HepG2 (cell line): ENCODE data around the gene TSPAN31. TPM values are rescaled to one million over a fixed set of nuclear protein-coding genes. Genes with fewer than 3 reads are reported as not detected.
A peak's percentile ranks its signal among the peaks of the same experiment; 100 is the strongest.

Experiments
- CAMTA2 ChIP-seq: sonication (generic); formaldehyde crosslinking; IDR thresholded peaks from 2 replicates; pipeline ENCODE4 v1.4.0; 2020; ENCODE audit warnings: mild to moderate bottlenecking, missing genetic modification reagents, borderline replicate concordance
- DNMT1 ChIP-seq: sonication (generic); formaldehyde crosslinking; IDR thresholded peaks from 2 replicates; pipeline ENCODE4 v1.5.1; 2020; ENCODE audit warnings: mild to moderate bottlenecking, missing genetic modification reagents
- FOXA3 ChIP-seq: IDR thresholded peaks from 2 replicates; pipeline ENCODE4 v1.6.1; 2016; ENCODE audit warnings: missing genetic modification reagents, missing compliant biosample characterization
- MAFK ChIP-seq, 2 experiments: IDR thresholded peaks in 1 of 2; conservative IDR thresholded peaks in 1 of 2; 2 replicates each; pipeline ENCODE4 v1.6.1; 2011; ENCODE audit warnings: improper control_type of control experiment in 2 of 2, low read length in 2 of 2
- MTERF4 ChIP-seq: sonication (generic); formaldehyde crosslinking; IDR thresholded peaks from 2 replicates; pipeline ENCODE4 v1.8.0; 2023; ENCODE audit warnings: mild to moderate bottlenecking, missing genetic modification reagents
- NPAS2 ChIP-seq: sonication (generic); formaldehyde crosslinking; IDR thresholded peaks from 2 replicates; pipeline ENCODE4 v1.8.0; 2022; ENCODE audit warnings: mild to moderate bottlenecking, missing genetic modification reagents, borderline replicate concordance
- PRPF4 ChIP-seq: fragments of 200-400 bp; formaldehyde crosslinking; IDR thresholded peaks from 2 replicates; pipeline ENCODE4 v1.6.1; 2016; ENCODE audit warnings: low read length, low read depth; ENCODE audit not compliant: poor library complexity, severe bottlenecking
- SOX6 ChIP-seq, 2 experiments: fragments of 450-650 bp in 1 of 2; sonication (generic) in 1 of 2; formaldehyde crosslinking in 1 of 2; IDR thresholded peaks; 2 replicates each; pipeline versions ENCODE4 v1.4.0 to v1.6.1; 2017 to 2020; ENCODE audit warnings: antibody characterized with exemption in 1 of 2, mild to moderate bottlenecking in 1 of 2, missing genetic modification reagents in 1 of 2
- ZBTB38 ChIP-seq: sonication (generic); formaldehyde crosslinking; IDR thresholded peaks from 2 replicates; pipeline ENCODE4 v1.5.1; 2020; ENCODE audit warnings: mild to moderate bottlenecking, missing genetic modification reagents
- ZBTB42 ChIP-seq: sonication (generic); formaldehyde crosslinking; IDR thresholded peaks from 2 replicates; pipeline ENCODE4 v1.5.0; 2020; ENCODE audit warnings: mild to moderate bottlenecking, missing genetic modification reagents
- ZEB1 ChIP-seq: IDR thresholded peaks from 2 replicates; pipeline ENCODE4 v1.6.1; 2012; ENCODE audit warnings: mild to moderate bottlenecking, low read depth, inconsistent platforms; ENCODE audit not compliant: insufficient replicate concordance
- ZNF510 ChIP-seq: sonication (generic); formaldehyde crosslinking; IDR thresholded peaks from 2 replicates; pipeline ENCODE4 v1.4.0; 2020; ENCODE audit warnings: low read depth, mild to moderate bottlenecking, missing genetic modification reagents
- polyA plus RNA-seq, 8 experiments: library from polyadenylated mRNA; depleted of rRNA in 3 of 8; stranded (reverse) in 7 of 8; unstranded in 1 of 8; fragments of >200 nt; fragmentation: Illumina TruSeq in 4 of 8; extraction: Trizol in 4 of 8; gene quantifications; 2 replicates each; pipeline versions ENCODE4 v1.2.1 to v1.2.3, GENCODE V29; 2011 to 2016; ENCODE audit warnings: low read depth in 4 of 8, missing spikeins in 1 of 8, mixed read lengths in 1 of 8; ENCODE audit not compliant: insufficient read depth in 1 of 8
- total RNA-seq, 5 experiments: library from RNA; depleted of rRNA; stranded (reverse); fragments of >200 nt; fragmentation: Illumina TruSeq; extraction: Trizol; gene quantifications; 2 replicates each; pipeline ENCODE4 v1.2.3, GENCODE V29; 2016; ENCODE audit warnings: low read depth in 1 of 5
- TF ChIP-seq, protein P1 (sequence below): sonication (generic); formaldehyde crosslinking; IDR thresholded peaks from 2 replicates; pipeline ENCODE4 v1.5.1; 2020; ENCODE audit warnings: mild to moderate bottlenecking, missing genetic modification reagents, moderate library complexity
- TF ChIP-seq, protein P2 (sequence below): sonication (generic); formaldehyde crosslinking; IDR thresholded peaks from 2 replicates; pipeline ENCODE4 v1.4.0; 2020; ENCODE audit warnings: missing genetic modification reagents, borderline replicate concordance
- TF ChIP-seq, protein P3 (sequence below): sonication (generic); formaldehyde crosslinking; IDR thresholded peaks from 2 replicates; pipeline ENCODE4 v1.4.0; 2020; ENCODE audit warnings: missing genetic modification reagents; ENCODE audit errors: not compliant biosample characterization
- TF ChIP-seq, protein P4 (sequence below): sonication (generic); formaldehyde crosslinking; IDR thresholded peaks from 2 replicates; pipeline ENCODE4 v1.5.1; 2020; ENCODE audit warnings: missing genetic modification reagents, mild to moderate bottlenecking, borderline replicate concordance
- TF ChIP-seq, protein P5 (sequence below): IDR thresholded peaks from 2 replicates; pipeline ENCODE4 v1.6.1; 2016; ENCODE audit warnings: missing compliant biosample characterization, missing genetic modification reagents, borderline replicate concordance

The TSPAN31 gene
- total and polyA plus RNA-seq, 2 of the 13 experiments (the other 11 are each of a cell fraction or from before 2014, with no cell fraction given): 10.4 to 24.6 TPM

- TF ChIP-seq, protein P1, sequence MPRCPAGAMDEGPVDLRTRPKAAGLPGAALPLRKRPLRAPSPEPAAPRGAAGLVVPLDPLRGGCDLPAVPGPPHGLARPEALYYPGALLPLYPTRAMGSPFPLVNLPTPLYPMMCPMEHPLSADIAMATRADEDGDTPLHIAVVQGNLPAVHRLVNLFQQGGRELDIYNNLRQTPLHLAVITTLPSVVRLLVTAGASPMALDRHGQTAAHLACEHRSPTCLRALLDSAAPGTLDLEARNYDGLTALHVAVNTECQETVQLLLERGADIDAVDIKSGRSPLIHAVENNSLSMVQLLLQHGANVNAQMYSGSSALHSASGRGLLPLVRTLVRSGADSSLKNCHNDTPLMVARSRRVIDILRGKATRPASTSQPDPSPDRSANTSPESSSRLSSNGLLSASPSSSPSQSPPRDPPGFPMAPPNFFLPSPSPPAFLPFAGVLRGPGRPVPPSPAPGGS (CRISPR knock-in tag): peak; percentile 96
- TF ChIP-seq, protein P2, sequence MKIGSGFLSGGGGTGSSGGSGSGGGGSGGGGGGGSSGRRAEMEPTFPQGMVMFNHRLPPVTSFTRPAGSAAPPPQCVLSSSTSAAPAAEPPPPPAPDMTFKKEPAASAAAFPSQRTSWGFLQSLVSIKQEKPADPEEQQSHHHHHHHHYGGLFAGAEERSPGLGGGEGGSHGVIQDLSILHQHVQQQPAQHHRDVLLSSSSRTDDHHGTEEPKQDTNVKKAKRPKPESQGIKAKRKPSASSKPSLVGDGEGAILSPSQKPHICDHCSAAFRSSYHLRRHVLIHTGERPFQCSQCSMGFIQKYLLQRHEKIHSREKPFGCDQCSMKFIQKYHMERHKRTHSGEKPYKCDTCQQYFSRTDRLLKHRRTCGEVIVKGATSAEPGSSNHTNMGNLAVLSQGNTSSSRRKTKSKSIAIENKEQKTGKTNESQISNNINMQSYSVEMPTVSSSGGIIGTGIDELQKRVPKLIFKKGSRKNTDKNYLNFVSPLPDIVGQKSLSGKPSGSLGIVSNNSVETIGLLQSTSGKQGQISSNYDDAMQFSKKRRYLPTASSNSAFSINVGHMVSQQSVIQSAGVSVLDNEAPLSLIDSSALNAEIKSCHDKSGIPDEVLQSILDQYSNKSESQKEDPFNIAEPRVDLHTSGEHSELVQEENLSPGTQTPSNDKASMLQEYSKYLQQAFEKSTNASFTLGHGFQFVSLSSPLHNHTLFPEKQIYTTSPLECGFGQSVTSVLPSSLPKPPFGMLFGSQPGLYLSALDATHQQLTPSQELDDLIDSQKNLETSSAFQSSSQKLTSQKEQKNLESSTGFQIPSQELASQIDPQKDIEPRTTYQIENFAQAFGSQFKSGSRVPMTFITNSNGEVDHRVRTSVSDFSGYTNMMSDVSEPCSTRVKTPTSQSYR (CRISPR knock-in tag): peak; percentile 67; the same call in 1 of the 2 replicates
- TF ChIP-seq, protein P3, sequence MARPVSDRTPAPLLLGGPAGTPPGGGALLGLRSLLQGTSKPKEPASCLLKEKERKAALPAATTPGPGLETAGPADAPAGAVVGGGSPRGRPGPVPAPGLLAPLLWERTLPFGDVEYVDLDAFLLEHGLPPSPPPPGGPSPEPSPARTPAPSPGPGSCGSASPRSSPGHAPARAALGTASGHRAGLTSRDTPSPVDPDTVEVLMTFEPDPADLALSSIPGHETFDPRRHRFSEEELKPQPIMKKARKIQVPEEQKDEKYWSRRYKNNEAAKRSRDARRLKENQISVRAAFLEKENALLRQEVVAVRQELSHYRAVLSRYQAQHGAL (CRISPR knock-in tag): peak; percentile 24
- TF ChIP-seq, protein P4, sequence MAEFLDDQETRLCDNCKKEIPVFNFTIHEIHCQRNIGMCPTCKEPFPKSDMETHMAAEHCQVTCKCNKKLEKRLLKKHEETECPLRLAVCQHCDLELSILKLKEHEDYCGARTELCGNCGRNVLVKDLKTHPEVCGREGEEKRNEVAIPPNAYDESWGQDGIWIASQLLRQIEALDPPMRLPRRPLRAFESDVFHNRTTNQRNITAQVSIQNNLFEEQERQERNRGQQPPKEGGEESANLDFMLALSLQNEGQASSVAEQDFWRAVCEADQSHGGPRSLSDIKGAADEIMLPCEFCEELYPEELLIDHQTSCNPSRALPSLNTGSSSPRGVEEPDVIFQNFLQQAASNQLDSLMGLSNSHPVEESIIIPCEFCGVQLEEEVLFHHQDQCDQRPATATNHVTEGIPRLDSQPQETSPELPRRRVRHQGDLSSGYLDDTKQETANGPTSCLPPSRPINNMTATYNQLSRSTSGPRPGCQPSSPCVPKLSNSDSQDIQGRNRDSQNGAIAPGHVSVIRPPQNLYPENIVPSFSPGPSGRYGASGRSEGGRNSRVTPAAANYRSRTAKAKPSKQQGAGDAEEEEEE: no peak; the same call in 1 of the 2 replicates
- TF ChIP-seq DNMT1 (CRISPR knock-in tag): no peak; the same call in 1 of the 2 replicates
- no peak for TF ChIP-seq MAFK (conservative IDR thresholded peaks at IDR 0.05 in 1 of 2, IDR thresholded peaks at IDR 0.05 in 1 of 2; ENCODE audit: low read length in 2 of 2)
- no peak for TF ChIP-seq PRPF4
- TF ChIP-seq NPAS2 (CRISPR knock-in tag): peak; percentile 90; the same call in 1 of the 2 replicates
- TF ChIP-seq ZEB1: no peak
- peak; percentile 90 for TF ChIP-seq ZBTB42
- peak; percentile 67; the same call in 1 of the 2 replicates for TF ChIP-seq FOXA3 (CRISPR knock-in tag)
- TF ChIP-seq ZNF510 (CRISPR knock-in tag): 0 out of 2 replicates have a peak, but pooled peaks have one; percentile 59
- TF ChIP-seq MTERF4 (CRISPR knock-in tag): peak; percentile 87; the same call in 1 of the 2 replicates
- peak; percentile 87; the same call in 1 of the 2 replicates for TF ChIP-seq ZBTB38 (CRISPR knock-in tag)
- no peak for TF ChIP-seq CAMTA2 (CRISPR knock-in tag)
- TF ChIP-seq, protein P5, sequence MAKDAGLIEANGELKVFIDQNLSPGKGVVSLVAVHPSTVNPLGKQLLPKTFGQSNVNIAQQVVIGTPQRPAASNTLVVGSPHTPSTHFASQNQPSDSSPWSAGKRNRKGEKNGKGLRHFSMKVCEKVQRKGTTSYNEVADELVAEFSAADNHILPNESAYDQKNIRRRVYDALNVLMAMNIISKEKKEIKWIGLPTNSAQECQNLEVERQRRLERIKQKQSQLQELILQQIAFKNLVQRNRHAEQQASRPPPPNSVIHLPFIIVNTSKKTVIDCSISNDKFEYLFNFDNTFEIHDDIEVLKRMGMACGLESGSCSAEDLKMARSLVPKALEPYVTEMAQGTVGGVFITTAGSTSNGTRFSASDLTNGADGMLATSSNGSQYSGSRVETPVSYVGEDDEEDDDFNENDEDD (CRISPR knock-in tag): peak; percentile 98
- no peak for TF ChIP-seq SOX6 (IDR thresholded peaks at IDR 0.05)
- peak; percentile 84 for TF ChIP-seq SOX6 (CRISPR knock-in tag; IDR thresholded peaks at IDR 0.05)
These were observed 7.2 kb downstream of the TSPAN31 start, which contains the start of gene CDK4 (continued) for GRCh38 chr12:57751788-57752667.
